ENCODE data around the gene ZNF488.
A peak's percentile ranks its signal among the peaks of the same experiment; 100 is the strongest.

ZNF488 gene

GRCh38 chr10:47378606-47379444 is 5.3 kb downstream of the ZNF488 start:
- no peak for DNase-seq (ENCODE audit: low read depth)
- no peak overlapping the region for H3K4me3 ChIP-seq (ENCODE audit: control insufficient read depth, low read depth, low read length)
- no peak for TF ChIP-seq CTCF (IDR thresholded peaks at IDR 0.05; ENCODE audit: control insufficient read depth, insufficient read depth, low read depth, low read length, missing control alignments)

DNA sequence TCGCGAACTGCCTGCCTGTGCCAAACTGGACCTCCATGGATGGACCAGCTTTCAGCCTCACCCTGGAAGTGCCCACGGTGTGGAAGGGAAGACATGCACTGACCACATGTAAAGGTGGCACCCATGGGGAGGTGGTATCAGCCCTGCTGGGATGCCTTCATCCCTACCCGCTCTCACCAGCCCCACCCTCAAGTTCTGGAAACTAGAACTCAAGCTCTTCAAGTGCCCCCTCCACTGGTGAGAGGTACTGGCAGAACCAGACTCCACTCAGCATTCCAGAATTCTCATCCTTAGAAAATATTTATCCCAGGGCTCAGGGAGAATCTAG is 5.9 kb downstream of the ZNF488 start:
- no peak for TF ChIP-seq CTCF (IDR thresholded peaks at IDR 0.05; ENCODE audit: control insufficient read depth, insufficient read depth, low read depth, low read length, missing control alignments)
- DNase-seq (ENCODE audit: low read depth): no peak

GRCh38 chr10:47376522-47377220 is 7.4 kb downstream of the ZNF488 start:
- no peak overlapping the region for H3K4me3 ChIP-seq (ENCODE audit: control insufficient read depth, low read depth, low read length)
- no peak for DNase-seq (ENCODE audit: low read depth)
- no peak for TF ChIP-seq CTCF (IDR thresholded peaks at IDR 0.05; ENCODE audit: control insufficient read depth, insufficient read depth, low read depth, low read length, missing control alignments)

More for the DNA sequence above, 5.9 kb downstream of the ZNF488 start:
- no peak overlapping the region for H3K4me3 ChIP-seq (ENCODE audit: control insufficient read depth, low read depth, low read length)

DNA sequence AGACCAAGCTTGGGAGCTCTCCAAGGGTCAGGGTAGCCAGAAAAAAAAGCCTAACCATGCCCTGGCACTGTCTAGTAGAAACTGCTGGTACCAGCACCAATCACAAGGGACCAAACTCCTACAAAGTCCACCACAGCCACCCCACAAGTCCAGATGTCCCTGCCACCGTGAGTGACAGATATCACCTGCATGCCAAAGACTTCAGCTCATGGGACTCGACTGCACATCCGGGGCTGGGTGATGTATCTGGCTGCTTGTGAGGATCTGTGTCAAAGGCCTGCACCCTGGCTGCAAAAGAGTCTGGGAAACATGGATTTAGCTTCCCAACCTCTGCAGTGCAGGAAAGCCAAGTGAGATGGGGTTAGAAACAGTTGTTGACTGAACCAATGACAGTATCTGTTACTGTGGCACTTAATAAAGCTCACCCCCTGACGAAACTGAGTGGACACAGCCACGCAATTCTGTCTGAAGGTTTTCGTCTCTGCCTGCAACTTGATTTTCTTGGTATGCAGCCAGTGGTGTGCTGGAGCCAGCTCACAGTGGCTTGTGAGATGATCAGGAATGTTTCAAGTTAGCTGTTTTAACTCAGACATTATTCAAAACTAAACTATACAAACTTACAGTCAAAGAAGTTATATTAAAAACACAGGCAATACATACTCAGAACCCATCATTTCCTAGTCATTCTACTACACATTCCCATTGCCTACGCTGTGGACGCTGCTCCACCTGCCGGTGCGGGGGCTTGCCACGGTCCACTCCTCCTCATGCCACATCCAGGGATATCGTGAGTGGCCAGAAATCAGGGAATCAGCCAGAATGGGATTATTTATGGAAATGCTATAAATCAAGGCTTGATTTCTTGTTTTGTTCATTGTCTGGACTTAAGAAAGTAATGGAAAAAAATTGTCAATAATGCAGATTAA is 9.2 kb downstream of the ZNF488 start:
- TF ChIP-seq CTCF (IDR thresholded peaks at IDR 0.05; ENCODE audit: control insufficient read depth, insufficient read depth, low read depth, low read length, missing control alignments): peak; percentile 28
- DNase-seq (ENCODE audit: low read depth): peak; percentile 44
- no peak overlapping the region for H3K4me3 ChIP-seq (ENCODE audit: control insufficient read depth, low read depth, low read length)

DNA sequence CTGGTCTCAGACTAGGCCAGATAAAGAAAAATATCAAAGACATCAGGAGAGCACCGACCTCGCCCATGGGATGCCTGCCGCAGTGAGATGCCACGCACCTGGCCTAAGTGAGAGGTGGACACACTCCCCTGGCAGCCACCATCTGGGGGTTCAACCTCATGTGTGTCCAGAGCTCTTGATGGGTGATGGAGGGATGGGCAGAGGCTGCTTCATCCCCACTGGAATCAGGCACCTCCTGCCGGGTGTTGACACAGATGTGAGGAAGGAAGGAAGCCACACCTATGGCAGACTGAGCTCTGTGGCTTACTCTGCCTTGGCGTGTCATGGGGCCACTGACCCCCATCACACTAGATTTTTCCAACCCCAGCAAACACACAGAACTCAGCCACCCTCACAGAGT is 11.4 kb downstream of the ZNF488 start:
- no peak for TF ChIP-seq CTCF (IDR thresholded peaks at IDR 0.05; ENCODE audit: control insufficient read depth, insufficient read depth, low read depth, low read length, missing control alignments)
- H3K4me3 ChIP-seq (ENCODE audit: control insufficient read depth, low read depth, low read length): no peak overlapping the region
- DNase-seq (ENCODE audit: low read depth): no peak
